Smooth muscle cell of bladder (primary cell): ENCODE measurements around the gene SLC6A7. TPM values are rescaled to one million over a fixed set of nuclear protein-coding genes. Genes with fewer than 3 reads are reported as not detected.

Source experiments
- total RNA-seq: library from RNA; depleted of rRNA; stranded (reverse); fragments of >200 nt; gene quantifications from 2 replicates; pipeline ENCODE4 v1.2.3, GENCODE V29; 2014

Gene SLC6A7
- not detected in 2 replicates for total RNA-seq

GRCh38 chr5:150189728-150190502 lies at the start of gene SLC6A7:
Gene SLC6A7 (plus strand): TSS chr5:150190062. CDS start chr5:150190328, 266 bp downstream.

GRCh38 chr5:150155258-150156026 lies 34.4 kb upstream of the SLC6A7 start, which contains the start of gene PDGFRB:
Gene PDGFRB (minus strand): TSS chr5:150155845. CDS start chr5:150137047, 18,798 bp downstream.

DNA sequence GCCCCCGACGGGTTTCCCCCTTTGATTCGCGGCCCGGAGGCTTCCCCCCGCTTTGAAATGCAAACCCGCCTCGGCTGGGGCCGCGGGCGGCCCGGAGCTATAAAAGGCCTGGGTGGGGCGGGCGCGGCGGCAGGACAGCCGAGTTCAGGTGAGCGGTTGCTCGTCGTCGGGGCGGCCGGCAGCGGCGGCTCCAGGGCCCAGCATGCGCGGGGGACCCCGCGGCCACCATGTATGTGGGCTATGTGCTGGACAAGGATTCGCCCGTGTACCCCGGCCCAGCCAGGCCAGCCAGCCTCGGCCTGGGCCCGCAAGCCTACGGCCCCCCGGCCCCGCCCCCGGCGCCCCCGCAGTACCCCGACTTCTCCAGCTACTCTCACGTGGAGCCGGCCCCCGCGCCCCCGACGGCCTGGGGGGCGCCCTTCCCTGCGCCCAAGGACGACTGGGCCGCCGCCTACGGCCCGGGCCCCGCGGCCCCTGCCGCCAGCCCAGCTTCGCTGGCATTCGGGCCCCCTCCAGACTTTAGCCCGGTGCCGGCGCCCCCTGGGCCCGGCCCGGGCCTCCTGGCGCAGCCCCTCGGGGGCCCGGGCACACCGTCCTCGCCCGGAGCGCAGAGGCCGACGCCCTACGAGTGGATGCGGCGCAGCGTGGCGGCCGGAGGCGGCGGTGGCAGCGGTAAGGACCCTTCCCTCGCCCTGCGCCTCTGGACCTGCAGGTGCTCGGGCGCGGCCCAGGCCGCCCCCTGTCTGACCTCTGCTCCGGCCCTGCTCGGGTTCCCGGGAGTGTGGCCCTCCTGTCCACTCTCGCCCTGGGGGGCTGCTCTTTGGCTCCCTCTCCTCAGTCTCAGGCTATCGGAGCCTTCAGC lies 23.0 kb upstream of the SLC6A7 start, which contains the start of gene CDX1:
TSS of gene CDX1 (plus strand) at position 129 of the 862 bp plus-strand sequence. CDS start at position 228, 99 bp downstream.

Other genes with a start within 250 kb of the SLC6A7 start
- gene PDE6A, start 245.3 kb upstream of the SLC6A7 start, total RNA-seq = under 0.01 TPM in 1 of 2 replicates, not detected in the other
- 12.8 and 16.2 TPM in 2 replicates for gene SLC26A2, start 229.3 kb upstream of the SLC6A7 start, total RNA-seq
- gene TIGD6, start 189.4 kb upstream of the SLC6A7 start, total RNA-seq = 7.4 and 10.3 TPM in 2 replicates
- 23.5 and 37.7 TPM in 2 replicates for gene HMGXB3, start 189.3 kb upstream of the SLC6A7 start, total RNA-seq
- 0.14 and 0.46 TPM in 2 replicates for gene CSF1R, start 103.5 kb upstream of the SLC6A7 start, total RNA-seq
- 97.1 and 121 TPM in 2 replicates for gene PDGFRB, start 34.2 kb upstream of the SLC6A7 start, total RNA-seq
- gene CDX1, start 23.3 kb upstream of the SLC6A7 start, total RNA-seq = under 0.01 and 0.09 TPM in 2 replicates
- gene CAMK2A, start 99.7 kb downstream of the SLC6A7 start, total RNA-seq = 0.71 and 1.5 TPM in 2 replicates
- gene ARSI, start 112.8 kb downstream of the SLC6A7 start, total RNA-seq = 22.2 and 26.8 TPM in 2 replicates
- gene TCOF1, start 167.6 kb downstream of the SLC6A7 start, total RNA-seq = 7.8 and 10.4 TPM in 2 replicates
- 0.85 and 1.8 TPM in 2 replicates for gene CD74, start 222.8 kb downstream of the SLC6A7 start, total RNA-seq